ENCODE measurements around the gene SLC30A1. TPM values are rescaled to one million over a fixed set of nuclear protein-coding genes. Genes with fewer than 3 reads are reported as not detected.
"Not testable (repeated sequence)": the region's sequence is repeated elsewhere in the genome, so short reads cannot be mapped to it uniquely, and the experiment has no call there.

Gene SLC30A1
- total and polyA plus RNA-seq, 11 donors: 2.8 to 29.2 (median 14.0) TPM

- intact Hi-C loops (cut with DNase I): no loop called here
- no peak for DNase-seq
- TF ChIP-seq CTCF (IDR thresholded peaks at IDR 0.05) (no peak), POLR2A (IDR thresholded peaks at IDR 0.05) (no peak)
- H3K27me3 ChIP-seq: no peaks in the 10 kb centered on the region
- peaks cover 0 to 27% (median 6%) of the 10 kb centered on the region in 12 donors for H3K4me1 ChIP-seq
- WGBS, 4 donors: 34 to 46% (median 41%) methylated on average over 7 of the region's 7 CpGs
- H3K36me3 ChIP-seq: no peaks in the 10 kb centered on the region
- no peak overlapping the region for H3K4me3 ChIP-seq
- peak; percentile 25 to 54 (median 34) for ATAC-seq
- no peaks in the 10 kb centered on the region for H3K9me3 ChIP-seq
- no peak overlapping the region for H3K27ac ChIP-seq
Observed at GRCh38 chr1:211541720-211542477, 37.1 kb downstream of the SLC30A1 start.

DNA sequence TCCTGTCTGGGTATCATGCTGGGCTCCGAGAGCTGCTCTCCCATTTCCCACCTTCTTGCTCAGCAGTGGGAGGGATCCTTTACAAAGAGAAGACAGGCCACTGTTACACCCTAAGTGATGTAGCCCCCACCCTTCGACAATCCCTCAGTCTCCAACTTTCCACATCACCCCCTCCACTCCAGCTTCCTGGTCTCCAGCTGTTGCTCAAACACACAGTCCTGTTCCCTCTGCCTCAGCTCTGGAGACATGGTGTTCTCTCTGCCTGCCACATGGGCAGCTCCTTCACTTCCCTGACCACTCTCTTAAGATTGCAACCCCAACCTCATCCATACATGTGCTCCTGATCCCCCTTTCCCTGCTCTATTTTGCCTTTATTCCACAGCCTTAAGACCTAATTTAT lies 37.7 kb downstream of the SLC30A1 start:
- DNase-seq: no peak
- intact Hi-C loops (cut with DNase I): no loop called here
- peak in 2 of 4 donors; percentile 16 to 32 for ATAC-seq
- Histone ChIP-seq H3K27ac (no peak overlapping the region), H3K4me1 (peaks cover 0 to 27% (median 6%) of the 10 kb centered on the region in 12 donors), H3K27me3 (no peaks in the 10 kb centered on the region), H3K9me3 (no peaks in the 10 kb centered on the region), H3K36me3 (no peaks in the 10 kb centered on the region), H3K4me3 (no peak overlapping the region)
- TF ChIP-seq CTCF (IDR thresholded peaks at IDR 0.05) (no peak), POLR2A (IDR thresholded peaks at IDR 0.05) (no peak)
- WGBS, 4 donors: 75 to 91% (median 82%) methylated on average over 2 of the region's 2 CpGs

DNA sequence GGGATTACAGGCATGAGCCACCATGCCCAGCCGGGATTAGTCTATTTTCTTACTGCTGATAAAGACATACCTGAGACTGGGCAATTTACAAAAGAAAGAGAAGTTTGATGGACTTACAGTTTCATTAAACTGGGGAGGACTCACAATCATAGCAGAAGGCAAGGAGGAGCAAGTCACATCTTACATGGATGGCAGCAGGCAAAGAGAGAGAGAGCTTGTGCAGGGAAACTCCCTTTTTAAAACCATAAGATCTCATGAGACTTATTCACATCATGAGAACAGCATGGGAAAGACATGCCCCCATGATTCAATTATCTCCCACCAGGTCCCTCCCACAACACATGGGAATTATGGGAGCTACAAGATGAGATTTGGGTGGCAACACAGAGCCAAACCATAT lies 38.1 kb downstream of the SLC30A1 start:
- DNase-seq; ATAC-seq; H3K9me3 ChIP-seq; H3K27ac ChIP-seq; H3K27me3 ChIP-seq; intact Hi-C loops (cut with DNase I); H3K36me3 ChIP-seq; H3K4me3 ChIP-seq: not testable (repeated sequence)
- 95 to 100% (median 99%) methylated on average over 1 of the region's 1 CpG for WGBS, 4 donors
- peaks cover 0 to 27% (median 6%) of the 10 kb centered on the region in 12 donors for H3K4me1 ChIP-seq

DNA sequence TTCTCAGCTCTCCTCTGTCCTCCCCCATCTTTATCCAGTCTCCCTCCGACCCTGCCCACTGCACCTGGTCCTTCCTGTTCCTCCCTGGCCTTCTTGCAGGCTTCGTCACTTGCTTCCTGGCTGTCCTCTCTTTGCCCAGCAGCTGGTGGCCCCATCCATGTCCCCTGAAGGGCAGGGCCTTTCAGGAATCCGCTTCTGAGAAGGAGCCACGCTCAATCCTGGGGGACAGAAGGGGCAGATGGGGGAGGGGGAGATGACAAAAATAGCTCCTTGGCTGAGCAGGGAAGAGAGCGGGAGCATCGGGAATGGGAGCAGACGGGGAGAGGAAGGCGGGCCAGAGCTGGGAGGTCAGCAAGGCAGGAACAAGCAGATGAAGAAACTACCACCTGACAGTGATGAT lies 40.7 kb downstream of the SLC30A1 start:
- Histone ChIP-seq H3K27ac (no peak overlapping the region), H3K9me3 (no peaks in the 10 kb centered on the region), H3K27me3 (no peaks in the 10 kb centered on the region), H3K4me3 (no peak overlapping the region), H3K4me1 (peaks cover 0 to 27% (median 6%) of the 10 kb centered on the region in 12 donors), H3K36me3 (no peaks in the 10 kb centered on the region)
- intact Hi-C loops (cut with DNase I): no loop called here
- TF ChIP-seq POLR2A (IDR thresholded peaks at IDR 0.05) (no peak), CTCF (IDR thresholded peaks at IDR 0.05) (no peak)
- ATAC-seq: no peak
- 38 to 49% (median 47%) methylated on average over 8 of the region's 8 CpGs for WGBS, 4 donors
- DNase-seq: no peak
